ENCODE results near the gene WDR38. TPM values are rescaled to one million over a fixed set of nuclear protein-coding genes. Genes with fewer than 3 reads are reported as not detected.
A peak's percentile ranks its signal among the peaks of the same experiment; 100 is the strongest.

WDR38 gene
- not detected for total RNA-seq

DNA sequence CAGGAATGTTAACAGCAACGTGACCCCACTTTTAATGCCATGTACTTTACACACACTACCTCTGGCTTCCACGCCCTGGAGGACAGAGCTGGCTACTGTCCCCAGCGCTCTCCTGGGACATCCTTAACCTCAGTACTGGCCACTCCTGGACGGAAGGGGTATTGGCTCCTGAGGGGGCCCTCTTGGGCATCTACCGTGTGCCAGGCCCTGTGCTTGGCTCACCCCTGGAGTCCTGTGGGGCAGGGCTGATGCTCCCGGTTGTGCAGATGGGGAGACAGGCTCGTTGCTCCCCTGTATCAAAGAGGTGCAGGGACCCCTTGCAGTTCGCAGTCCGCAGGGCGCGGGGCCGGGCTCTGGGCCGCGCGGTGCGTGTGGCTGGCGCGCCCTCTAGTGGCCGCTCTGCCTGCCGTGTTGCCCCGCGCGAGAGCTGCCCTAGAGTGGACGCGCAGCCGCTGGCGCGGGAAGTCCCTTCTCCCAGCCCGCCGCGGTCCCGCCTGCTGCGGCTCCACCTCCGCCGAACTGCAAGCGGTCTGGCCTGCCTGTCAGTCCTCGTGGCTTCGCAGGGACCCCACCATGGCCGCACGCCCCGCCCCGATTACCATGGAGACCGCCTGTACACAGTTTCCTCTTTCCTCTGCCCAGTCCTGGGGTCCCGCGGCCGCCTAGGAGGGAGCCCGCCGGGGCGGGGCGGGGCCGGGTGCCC lies at the start of gene WDR38:
Gene WDR38 (plus strand): TSS at position 632 of the 703 bp plus-strand sequence. CDS start 72 bp downstream, outside the sequence.
- POLR2A ChIA-PET = interaction anchor here (1.1 to 1.2 kb wide), 3 partner anchors 8 to 74 kb away, joined by 3 read pairs; no protein-coding TSS in a partner anchor

DNA sequence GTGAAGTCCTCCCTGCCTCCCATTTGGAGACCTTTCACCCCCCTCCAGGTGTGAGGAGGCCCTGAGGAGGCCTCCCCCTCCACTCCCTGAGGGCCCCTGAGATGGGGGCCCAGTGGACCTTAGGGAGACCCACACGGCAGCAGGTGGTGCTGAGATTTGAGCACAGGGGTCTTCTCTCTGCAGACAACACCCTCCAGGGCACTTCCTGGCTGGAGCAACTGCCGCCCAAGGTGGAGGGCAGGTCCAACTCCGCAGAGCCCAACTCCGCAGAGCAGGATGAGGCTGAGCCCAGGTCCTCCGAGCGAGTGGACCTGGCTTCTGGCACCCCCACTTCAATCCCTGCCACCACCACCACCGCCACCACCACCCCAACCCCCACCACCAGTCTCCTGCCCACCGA lies 49.3 kb upstream of the WDR38 start:
- no peak for DNase-seq
- CTCF ChIA-PET = interaction anchor here (0.8 kb wide), 1 partner anchor 753 kb away, joined by 4 read pairs; no protein-coding TSS in a partner anchor

More for the DNA sequence above, at the start of gene WDR38:
- CTCF ChIA-PET = interaction anchor here (0.6 to 8.5 kb wide), 38 partner anchors 7 to 1980 kb away, joined by 3 to 260 read pairs (median 3); partner anchors contain the start of genes ARPC5L, NR6A1, OLFML2A and RPL35
- Mint-ChIP-seq H3K4me1 (peaks cover 16% of the 10 kb centered on the region), H3K9me3 (ENCODE audit: low read depth) (no peaks in the 10 kb centered on the region), H3K27me3 (peaks cover 10% of the 10 kb centered on the region), H3K4me3 (peak within 1 kb of the TSS; percentile 46), H3K36me3 (ENCODE audit: low read depth) (peaks cover 12% of the 10 kb centered on the region), H3K27ac (no peak within 1 kb of the TSS)
- intact Hi-C loops (cut with DNase I, micrococcal nuclease) = loop anchor here (1.0 to 5.0 kb wide), 4 partner anchors 79 to 521 kb away; no protein-coding TSS in a partner anchor
- peak; percentile 85 for DNase-seq
- ATAC-seq = peak; percentile 88

DNA sequence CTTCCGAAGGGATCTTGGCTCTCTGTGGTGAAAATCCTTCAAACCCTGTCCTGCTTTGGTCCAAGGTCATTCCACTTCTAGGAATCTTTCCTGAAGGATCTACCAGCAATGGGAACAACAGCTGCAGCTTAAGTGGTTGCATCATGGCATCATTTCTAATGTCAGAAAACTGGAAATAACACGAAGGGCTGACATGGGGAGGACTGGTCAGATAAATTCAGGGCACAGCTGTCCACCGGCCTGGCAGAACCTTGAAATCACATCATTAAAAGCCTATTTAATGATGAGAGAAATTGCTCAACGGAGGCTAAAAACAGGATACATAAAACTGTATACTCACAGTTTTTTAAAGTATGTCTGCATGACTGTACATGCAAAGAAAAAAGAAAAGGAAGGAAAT lies 48.1 kb upstream of the WDR38 start:
- ATAC-seq (no peak), DNase-seq (no peak)
- Mint-ChIP-seq H3K27ac (no peak overlapping the region), H3K27me3 (no peaks in the 10 kb centered on the region), H3K4me3 (no peak overlapping the region), H3K36me3 (ENCODE audit: low read depth) (no peaks in the 10 kb centered on the region), H3K4me1 (no peaks in the 10 kb centered on the region), H3K9me3 (ENCODE audit: low read depth) (no peaks in the 10 kb centered on the region)
- ChIA-PET CTCF (no interaction called here), POLR2A (no interaction called here)
- intact Hi-C loops (cut with DNase I, micrococcal nuclease) = no loop called here

More for the DNA sequence above, 49.3 kb upstream of the WDR38 start:
- POLR2A ChIA-PET = no interaction called here
- Mint-ChIP-seq H3K4me1 (no peaks in the 10 kb centered on the region), H3K36me3 (ENCODE audit: low read depth) (no peaks in the 10 kb centered on the region), H3K4me3 (no peak overlapping the region), H3K27ac (no peak overlapping the region), H3K27me3 (no peaks in the 10 kb centered on the region), H3K9me3 (ENCODE audit: low read depth) (no peaks in the 10 kb centered on the region)
- intact Hi-C loops (cut with DNase I, micrococcal nuclease) = no loop called here
- ATAC-seq = no peak

GRCh38 chr9:124808246-124808956 lies 44.9 kb upstream of the WDR38 start:
- Mint-ChIP-seq H3K36me3 (ENCODE audit: low read depth) (no peaks in the 10 kb centered on the region), H3K4me1 (no peaks in the 10 kb centered on the region), H3K9me3 (ENCODE audit: low read depth) (no peaks in the 10 kb centered on the region), H3K27ac (no peak overlapping the region), H3K4me3 (no peak overlapping the region), H3K27me3 (no peaks in the 10 kb centered on the region)
- ATAC-seq (no peak), DNase-seq (no peak)
- ChIA-PET POLR2A (no interaction called here), CTCF (interaction anchor here (1.4 kb wide), 1 partner anchor 11 kb away, joined by 5 read pairs; no protein-coding TSS in a partner anchor)
- intact Hi-C loops (cut with DNase I, micrococcal nuclease) = no loop called here

- intact Hi-C loops (cut with DNase I, micrococcal nuclease) = no loop called here
- Mint-ChIP-seq H3K4me1 (no peaks in the 10 kb centered on the region), H3K27me3 (no peaks in the 10 kb centered on the region), H3K36me3 (ENCODE audit: low read depth) (no peaks in the 10 kb centered on the region), H3K4me3 (no peak overlapping the region), H3K27ac (no peak overlapping the region), H3K9me3 (ENCODE audit: low read depth) (no peaks in the 10 kb centered on the region)
- DNase-seq (no peak), ATAC-seq (no peak)
- ChIA-PET CTCF (no interaction called here), POLR2A (interaction anchor here (0.6 kb wide), 1 partner anchor 46 kb away, joined by 3 read pairs; no protein-coding TSS in a partner anchor)
Observed at GRCh38 chr9:124809211-124809610, 44.0 kb upstream of the WDR38 start.

- no peak overlapping the region for H3K27ac Mint-ChIP-seq
- ChIA-PET POLR2A (no interaction called here), CTCF (no interaction called here)
- no peaks in the 10 kb centered on the region for H3K27me3 Mint-ChIP-seq
- no peaks in the 10 kb centered on the region for H3K9me3 Mint-ChIP-seq (ENCODE audit: low read depth)
- ATAC-seq = no peak
- intact Hi-C loops (cut with DNase I, micrococcal nuclease) = no loop called here
- H3K4me3 Mint-ChIP-seq = no peak overlapping the region
- DNase-seq = no peak
- H3K36me3 Mint-ChIP-seq (ENCODE audit: low read depth) = no peaks in the 10 kb centered on the region
- H3K4me1 Mint-ChIP-seq = no peaks in the 10 kb centered on the region
Observed at GRCh38 chr9:124809741-124810500, 43.3 kb upstream of the WDR38 start.

DNA sequence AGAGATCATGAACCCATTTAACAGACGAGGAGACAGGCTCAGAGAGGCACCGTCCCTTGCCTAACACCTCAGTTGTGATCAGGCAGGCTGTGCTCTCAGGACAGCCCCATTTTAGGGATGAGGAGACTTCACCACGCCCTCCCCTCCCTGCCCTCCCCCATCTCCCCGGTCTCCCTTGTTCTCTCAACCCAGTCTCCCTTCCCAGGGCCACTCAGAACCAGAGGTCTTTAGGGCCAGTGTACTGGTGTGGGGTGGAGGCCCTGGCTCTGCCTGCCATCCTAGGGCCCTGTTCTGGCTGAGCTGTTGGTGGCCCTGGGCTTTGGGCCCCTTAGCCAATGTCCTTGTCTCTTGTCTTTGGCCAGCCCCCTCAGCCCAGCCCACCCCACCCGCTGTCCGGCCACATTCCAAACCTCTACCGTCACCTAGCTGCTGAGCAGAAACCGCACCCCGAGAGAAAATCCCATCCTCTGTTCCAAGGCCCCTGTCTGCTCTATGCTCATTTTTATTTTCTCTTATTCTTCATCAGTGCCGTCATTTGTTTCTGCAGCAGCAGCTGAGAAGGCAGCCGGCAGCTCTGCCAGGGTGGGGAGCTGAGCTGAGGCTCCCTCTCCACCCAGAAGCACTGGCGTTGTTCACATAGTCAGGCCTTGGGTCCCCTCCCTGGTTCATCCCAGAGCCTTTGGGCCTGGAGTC lies 42.5 kb upstream of the WDR38 start:
- CTCF ChIA-PET = no interaction called here

GRCh38 chr9:124812441-124812876 lies 40.8 kb upstream of the WDR38 start:
- no peaks in the 10 kb centered on the region for H3K4me1 Mint-ChIP-seq
- ATAC-seq (no peak), DNase-seq (peak; percentile 27)
- no peaks in the 10 kb centered on the region for H3K27me3 Mint-ChIP-seq
- no peaks in the 10 kb centered on the region for H3K36me3 Mint-ChIP-seq (ENCODE audit: low read depth)
- H3K9me3 Mint-ChIP-seq (ENCODE audit: low read depth) = no peaks in the 10 kb centered on the region
- intact Hi-C loops (cut with DNase I, micrococcal nuclease) = no loop called here
- no peak overlapping the region for H3K27ac Mint-ChIP-seq
- no peak overlapping the region for H3K4me3 Mint-ChIP-seq
- CTCF ChIA-PET = interaction anchor here (0.7 kb wide), 1 partner anchor 11 kb away, joined by 4 read pairs; no protein-coding TSS in a partner anchor
- POLR2A ChIA-PET = no interaction called here

More for the DNA sequence above, 42.5 kb upstream of the WDR38 start:
- DNase-seq (no peak), ATAC-seq (no peak)
- Mint-ChIP-seq H3K27ac (no peak overlapping the region), H3K36me3 (ENCODE audit: low read depth) (no peaks in the 10 kb centered on the region), H3K27me3 (no peaks in the 10 kb centered on the region), H3K9me3 (ENCODE audit: low read depth) (no peaks in the 10 kb centered on the region), H3K4me3 (no peak overlapping the region), H3K4me1 (no peaks in the 10 kb centered on the region)
- intact Hi-C loops (cut with DNase I, micrococcal nuclease) = no loop called here
- POLR2A ChIA-PET = no interaction called here

DNA sequence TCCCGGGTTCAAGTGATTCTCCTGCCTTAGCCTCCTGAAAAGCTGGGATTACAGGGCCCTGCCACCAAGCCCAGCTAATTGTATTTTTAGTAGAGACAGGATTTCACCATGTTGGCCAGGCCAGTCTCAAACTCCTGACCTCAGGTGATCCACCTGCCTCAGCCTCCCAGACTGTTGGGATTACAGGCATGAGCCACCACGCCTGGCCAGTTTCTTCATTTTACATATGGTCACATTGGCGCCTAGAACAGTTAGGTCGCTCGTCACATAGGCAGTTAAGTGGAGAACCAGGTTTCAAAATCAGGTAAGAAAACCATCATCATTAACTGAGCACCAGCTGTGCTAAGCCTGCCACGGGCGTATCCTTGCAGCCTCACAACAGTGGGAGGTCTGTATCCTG lies 40.2 kb upstream of the WDR38 start:
- no peak for DNase-seq
- intact Hi-C loops (cut with DNase I, micrococcal nuclease) = no loop called here
- Mint-ChIP-seq H3K27ac (no peak overlapping the region), H3K27me3 (peaks cover 1% of the 10 kb centered on the region), H3K4me1 (peaks cover 1% of the 10 kb centered on the region), H3K36me3 (ENCODE audit: low read depth) (no peaks in the 10 kb centered on the region), H3K9me3 (ENCODE audit: low read depth) (no peaks in the 10 kb centered on the region), H3K4me3 (no peak overlapping the region)
- ChIA-PET POLR2A (interaction anchor here (0.6 kb wide), 1 partner anchor 44 kb away, joined by 3 read pairs; no protein-coding TSS in a partner anchor), CTCF (interaction anchor here (0.7 kb wide), 1 partner anchor 38 kb away, joined by 6 read pairs; no protein-coding TSS in a partner anchor)
- no peak for ATAC-seq

DNA sequence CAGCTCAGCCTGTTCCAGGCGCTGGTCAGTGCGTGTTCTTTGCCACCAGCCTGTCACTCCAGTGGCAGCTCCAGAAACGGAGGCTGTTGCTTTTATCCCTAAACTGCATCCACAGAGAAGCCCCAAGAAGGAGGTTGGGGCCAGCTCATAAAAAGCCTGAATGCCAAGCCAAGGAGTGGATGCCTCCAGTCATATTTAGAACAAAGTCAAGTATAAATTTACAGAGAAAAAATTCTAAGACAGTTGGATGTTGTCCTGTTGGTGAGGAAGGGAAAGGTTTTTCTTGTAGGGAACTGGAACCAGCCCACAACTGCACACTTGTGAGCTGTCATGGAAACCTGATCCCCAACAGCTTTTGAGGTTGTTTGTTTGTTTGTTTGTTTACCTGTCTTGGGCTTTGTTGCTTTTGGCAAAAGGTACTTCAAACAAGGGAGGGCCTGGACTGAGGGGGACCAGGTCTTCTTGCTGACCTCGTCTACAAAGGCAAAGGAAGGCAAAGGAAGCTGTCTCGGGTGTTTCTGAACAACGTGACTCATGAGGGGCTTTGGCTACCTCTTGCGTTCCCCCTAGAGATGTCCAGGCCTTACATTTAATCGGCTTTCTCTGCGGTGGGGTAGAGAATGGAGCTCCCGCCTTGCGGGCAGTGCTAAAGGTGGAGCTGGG lies 39.6 kb upstream of the WDR38 start:
- H3K36me3 Mint-ChIP-seq (ENCODE audit: low read depth) = no peaks in the 10 kb centered on the region
- ChIA-PET POLR2A (interaction anchor here (0.6 kb wide), 1 partner anchor 44 kb away, joined by 3 read pairs; no protein-coding TSS in a partner anchor), CTCF (interaction anchor here (0.6 to 1.8 kb wide), 3 partner anchors 38 to 586 kb away, joined by 4 to 6 read pairs (median 5); partner anchors contain the start of gene NR6A1)
- H3K27ac Mint-ChIP-seq = no peak overlapping the region
- H3K27me3 Mint-ChIP-seq = peaks cover 4% of the 10 kb centered on the region
- H3K4me3 Mint-ChIP-seq = no peak overlapping the region
- no peak for ATAC-seq
- intact Hi-C loops (cut with DNase I, micrococcal nuclease) = no loop called here
- no peak for DNase-seq
- H3K4me1 Mint-ChIP-seq = peaks cover 7% of the 10 kb centered on the region
- no peaks in the 10 kb centered on the region for H3K9me3 Mint-ChIP-seq (ENCODE audit: low read depth)

Data from activated CD4-positive, alpha-beta T cell treated with anti-CD3 and anti-CD28 coated beads for 36 hours (primary cell).